Measurements from ENCODE around the gene TINAG.

Gene TINAG

DNA sequence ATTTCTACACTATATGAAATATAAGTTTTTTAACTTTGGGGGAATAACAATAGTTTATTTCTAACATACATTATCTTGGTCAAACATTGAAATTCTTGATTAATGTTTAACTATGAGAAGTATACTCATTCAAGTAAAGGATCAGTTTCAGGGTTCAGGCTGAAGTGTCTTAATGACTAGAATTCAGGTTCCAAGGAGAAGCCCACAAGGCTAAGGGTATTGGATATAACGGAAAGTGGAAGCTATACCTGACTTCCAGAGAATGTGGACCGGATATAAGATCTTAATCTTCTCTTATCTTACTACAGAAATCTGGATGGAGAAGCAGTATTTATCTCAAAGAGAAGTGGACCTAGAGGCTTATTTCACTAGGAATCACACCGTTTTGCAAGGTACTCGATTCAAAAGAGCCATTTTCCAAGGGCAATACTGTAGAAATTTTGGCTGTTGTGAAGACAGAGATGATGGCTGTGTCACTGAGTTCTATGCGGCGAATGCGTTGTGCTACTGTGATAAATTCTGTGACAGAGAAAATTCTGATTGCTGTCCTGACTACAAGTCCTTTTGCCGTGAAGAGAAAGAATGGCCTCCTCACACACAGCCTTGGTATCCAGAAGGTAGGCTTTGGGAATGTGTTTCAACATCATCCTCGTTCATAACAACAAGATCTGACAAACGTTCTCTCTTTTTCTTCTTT lies at the start of gene TINAG:
TINAG (plus strand) TSS at position 153 of the 697 bp plus-strand sequence; CDS start at position 263, 110 bp downstream.
- DNase-seq: no peak

- DNase-seq: no peak
These were observed 48.2 kb upstream of the TINAG start for GRCh38 chr6:54260025-54260424.

GRCh38 chr6:54262499-54262898 lies 45.7 kb upstream of the TINAG start:
- no peak for DNase-seq

- no peak for DNase-seq
These were observed 45.3 kb upstream of the TINAG start for GRCh38 chr6:54262971-54263370.

DNA sequence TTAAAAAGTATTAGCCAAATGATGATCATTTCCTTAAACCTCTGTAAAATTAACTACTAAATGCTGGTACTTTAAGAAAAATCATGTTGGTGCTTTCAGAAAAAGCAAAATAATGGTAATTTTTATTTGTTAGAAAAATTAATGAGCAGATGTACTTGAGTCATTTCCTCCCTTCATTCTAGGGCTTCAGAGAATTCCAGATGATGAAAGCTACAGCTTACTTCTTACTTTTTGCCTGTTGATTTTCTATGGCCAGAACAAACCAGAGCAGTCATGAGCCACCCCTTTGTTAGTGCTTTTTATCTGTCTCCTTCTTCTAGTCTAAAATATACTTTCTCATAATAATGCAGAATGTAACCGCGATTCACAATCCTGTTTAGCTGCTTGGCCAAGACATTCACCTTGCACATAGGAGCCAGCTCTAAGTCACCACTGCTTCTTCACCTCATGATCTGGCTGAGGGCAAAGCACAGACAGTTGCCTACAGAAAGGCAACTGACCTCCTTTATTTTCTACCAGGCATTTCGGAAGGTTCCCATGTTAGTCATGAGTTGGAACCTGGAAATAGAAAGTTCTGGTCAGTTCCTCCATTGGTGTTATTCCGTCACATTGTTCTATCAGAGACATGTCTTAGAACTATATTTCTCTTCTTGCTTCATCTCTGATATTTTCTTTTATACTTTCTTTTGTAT lies 43.5 kb upstream of the TINAG start:
- DNase-seq: peak; percentile 21

GRCh38 chr6:54266400-54266923 lies 41.8 kb upstream of the TINAG start:
- DNase-seq: no peak

GRCh38 chr6:54267798-54268197 lies 40.4 kb upstream of the TINAG start:
- peak; percentile 38 for DNase-seq

GRCh38 chr6:54273214-54273820 lies 34.9 kb upstream of the TINAG start:
- no peak for DNase-seq

GRCh38 chr6:54274383-54274782 lies 33.9 kb upstream of the TINAG start:
- DNase-seq: no peak

GRCh38 chr6:54282186-54282585 lies 26.1 kb upstream of the TINAG start:
- DNase-seq: peak; percentile 100

GRCh38 chr6:54284161-54284860 lies 23.9 kb upstream of the TINAG start:
- DNase-seq: peak; percentile 7

GRCh38 chr6:54285595-54285994 lies 22.6 kb upstream of the TINAG start:
- DNase-seq: peak; percentile 78

- peak; percentile 80 for DNase-seq
These were observed 22.1 kb upstream of the TINAG start for GRCh38 chr6:54286141-54286540.

DNA sequence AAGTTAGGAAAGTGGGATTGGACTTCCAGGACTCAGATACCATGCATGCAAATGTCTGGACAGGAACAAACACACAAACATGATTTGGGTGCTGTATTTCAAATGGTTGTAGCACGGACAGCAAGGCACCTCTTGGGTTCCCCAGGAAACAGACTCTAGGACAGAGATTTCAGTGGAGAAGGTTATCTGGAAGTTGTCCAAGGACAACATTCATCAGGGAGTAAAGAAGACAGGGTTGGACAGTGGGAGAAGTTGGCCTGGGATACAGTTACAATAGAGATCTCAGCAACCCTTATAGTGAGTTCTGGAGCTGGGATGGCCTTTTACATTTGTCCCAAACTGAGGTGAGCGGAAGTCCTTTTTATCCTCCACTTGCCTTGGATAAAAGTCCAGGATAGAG lies 19.8 kb upstream of the TINAG start:
- DNase-seq: no peak

DNA sequence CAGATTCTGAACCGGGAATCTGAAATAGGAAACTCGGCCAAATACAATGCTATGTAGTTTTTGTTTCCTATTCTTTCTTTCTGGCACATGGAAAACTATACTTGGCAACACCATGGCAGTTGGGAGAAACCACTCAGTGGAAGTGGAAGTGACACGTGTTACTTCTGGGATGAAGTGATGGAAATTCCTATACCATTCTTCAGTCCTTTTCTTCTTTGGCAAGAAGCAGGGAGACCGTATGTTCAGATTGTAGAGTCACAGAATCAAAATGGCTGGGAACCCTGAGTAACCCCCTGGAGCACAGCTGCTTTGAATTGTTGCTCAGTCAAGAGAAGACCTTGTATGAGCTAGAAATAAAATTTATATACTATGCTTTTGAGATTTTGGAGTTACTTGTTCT lies 18.8 kb upstream of the TINAG start:
- peak; percentile 23 for DNase-seq

GRCh38 chr6:54291146-54291545 lies 17.1 kb upstream of the TINAG start:
- peak; percentile 77 for DNase-seq

- DNase-seq: peak; percentile 86
These were observed 16.5 kb upstream of the TINAG start for GRCh38 chr6:54291738-54292137.

GRCh38 chr6:54294965-54295532 lies 13.2 kb upstream of the TINAG start:
- no peak for DNase-seq

DNA sequence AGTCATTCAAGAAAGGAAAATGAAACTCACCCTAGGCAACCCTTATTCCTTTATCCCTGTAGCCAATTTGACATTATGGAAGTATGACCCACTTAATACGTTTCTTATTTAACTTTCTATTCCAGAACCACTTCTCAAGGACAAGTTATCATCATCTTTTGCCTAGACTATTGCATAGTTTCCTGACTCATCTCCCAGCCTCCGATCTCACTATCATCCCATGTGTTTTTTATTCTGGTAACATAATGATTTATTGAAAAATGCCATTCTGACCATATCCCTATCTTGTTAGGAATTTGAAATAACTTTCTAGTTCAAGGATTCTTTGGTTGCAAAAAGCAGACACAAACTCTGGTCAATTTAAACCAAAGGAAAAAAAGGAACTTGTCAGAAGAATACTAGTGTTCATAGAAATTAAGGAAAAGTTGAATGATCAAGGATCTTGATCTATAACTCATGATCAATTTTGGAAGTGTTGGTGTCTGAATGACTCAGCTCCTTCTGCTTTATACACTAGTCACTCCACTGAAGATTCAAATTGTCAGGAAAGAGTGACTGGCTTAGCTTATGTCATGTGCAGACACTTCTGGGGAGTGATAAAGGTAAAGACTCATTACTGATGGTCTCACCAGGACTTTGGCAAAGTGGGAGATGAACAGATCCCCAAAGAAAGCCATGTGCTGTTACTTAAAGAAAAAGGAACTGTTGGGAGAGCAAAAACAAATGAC lies 8.5 kb upstream of the TINAG start:
- peak; percentile 88 for DNase-seq

- DNase-seq: no peak
These were observed 6.5 kb upstream of the TINAG start for GRCh38 chr6:54301770-54302169.

DNA sequence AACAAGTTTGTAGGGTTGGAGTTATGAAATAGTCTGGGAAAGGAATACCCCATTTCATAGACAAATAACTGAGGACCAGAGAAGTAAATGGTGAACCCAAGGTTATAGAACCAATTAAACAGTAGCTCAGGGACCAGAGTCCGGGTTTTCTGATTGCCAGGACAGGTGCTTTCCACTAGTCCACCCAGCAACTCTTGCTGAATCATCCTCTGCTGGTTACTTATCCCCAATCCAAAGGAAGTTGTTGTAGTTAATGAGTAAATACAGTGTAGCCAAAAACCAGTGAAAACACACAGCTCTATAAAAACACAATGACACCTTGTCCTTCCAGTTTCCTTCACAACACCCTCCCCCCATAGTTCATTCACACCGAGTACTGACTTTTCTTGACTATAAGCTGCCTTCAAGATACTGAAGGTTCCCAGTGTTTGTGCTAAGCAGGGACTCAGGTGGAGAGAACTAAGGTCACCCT lies 766 bp upstream of the TINAG start:
- DNase-seq: no peak

GRCh38 chr6:54308986-54309315 lies 710 bp downstream of the TINAG start:
- no peak for DNase-seq
